K562 (cell line): ENCODE measurements around the gene DOK3. TPM values are rescaled to one million over a fixed set of nuclear protein-coding genes. Genes with fewer than 3 reads are reported as not detected.
A peak's percentile ranks its signal among the peaks of the same experiment; 100 is the strongest.

Source experiments
- FIP1L1 ChIP-seq: fragments of 200-400 bp; formaldehyde crosslinking; IDR thresholded peaks from 2 replicates; pipeline ENCODE4 v1.6.1; 2018; ENCODE audit warnings: mild to moderate bottlenecking, low read depth, low read length; ENCODE audit not compliant: poor library complexity, severe bottlenecking
- GABPB2 ChIP-seq: fragments of 250-450 bp; sonication (Bioruptor Pico); conservative IDR thresholded peaks from 2 replicates; pipeline ENCODE4 v1.5.1; 2021; ENCODE audit warnings: mild to moderate bottlenecking
- LARP7 ChIP-seq: fragments of 450-650 bp; IDR thresholded peaks from 2 replicates; pipeline ENCODE4 v1.6.1; 2016
- POU5F1 ChIP-seq: fragments of 150-350 bp; IDR thresholded peaks from 2 replicates; pipeline ENCODE4 v1.6.1; 2014; ENCODE audit warnings: borderline replicate concordance, low read length, low read depth, mild to moderate bottlenecking; ENCODE audit not compliant: partially characterized antibody
- SIRT6 ChIP-seq: IDR thresholded peaks from one replicate; pipeline ENCODE4 v1.6.1; 2012; ENCODE audit warnings: low read depth, mild to moderate bottlenecking, control low read depth, inconsistent platforms, low read length, moderate library complexity
- SMARCB1 ChIP-seq: IDR thresholded peaks from 2 replicates; pipeline ENCODE4 v1.6.1; 2011; ENCODE audit warnings: improper control_type of control experiment, low read depth; ENCODE audit not compliant: insufficient read length
- TCF3 ChIP-seq: sonication (generic); formaldehyde crosslinking; IDR thresholded peaks from 2 replicates; pipeline ENCODE4 v1.4.0; 2020; ENCODE audit warnings: mild to moderate bottlenecking, missing genetic modification reagents
- U2AF1 ChIP-seq: fragments of 200-400 bp; formaldehyde crosslinking; optimal IDR thresholded peaks from 2 replicates; pipeline ENCODE3; 2017; ENCODE audit warnings: mild to moderate bottlenecking, low read depth, low read length, moderate library complexity
- ZC3H8 ChIP-seq: fragments of 450-650 bp; IDR thresholded peaks from 2 replicates; pipeline ENCODE4 v1.6.1; 2017
- ZFX ChIP-seq: sonication (generic); formaldehyde crosslinking; IDR thresholded peaks from 2 replicates; pipeline ENCODE4 v1.8.0; 2022; ENCODE audit warnings: mild to moderate bottlenecking, missing genetic modification reagents, moderate library complexity
- ZKSCAN3 ChIP-seq: fragments of 250-450 bp; sonication (Bioruptor Pico); IDR thresholded peaks from 2 replicates; pipeline ENCODE4 v1.4.0; 2020
- polyA plus RNA-seq, 8 experiments: library from polyadenylated mRNA; depleted of rRNA in 4 of 8; stranded (reverse) in 5 of 8; unstranded in 3 of 8; fragments of >200 nt; fragmentation: Nextera tagmentation in 2 of 8; fragmentation: Illumina TruSeq in 1 of 8; extraction: Ambion mirVana in 2 of 8; extraction: Trizol in 1 of 8; gene quantifications; 2 replicates each; pipeline versions ENCODE4 v1.2.1 to v1.2.3, GENCODE V29; 2011 to 2014; ENCODE audit warnings: inconsistent platforms in 1 of 8, missing spikeins in 1 of 8
- total RNA-seq, 7 experiments: library from RNA; depleted of rRNA in 6 of 7; stranded (reverse); fragments of >200 nt in 6 of 7; fragmentation: Illumina TruSeq in 2 of 7; extraction: Trizol in 2 of 7; gene quantifications; 2 replicates each; pipeline versions ENCODE4 v1.2.1 to v1.2.3, GENCODE V29; 2011 to 2021; ENCODE audit warnings: low replicate concordance in 1 of 7
- TF ChIP-seq, protein P1 (sequence below), 2 experiments: fragments of 450-650 bp; IDR thresholded peaks; 2 replicates each; pipeline ENCODE4 v1.6.1; 2016; ENCODE audit warnings: mild to moderate bottlenecking in 2 of 2, borderline replicate concordance in 1 of 2, low read depth in 1 of 2, moderate library complexity in 1 of 2
- TF ChIP-seq, protein P2 (sequence below): fragments of 250-450 bp; sonication (Bioruptor Pico); IDR thresholded peaks from 2 replicates; pipeline ENCODE4 v1.4.0; 2020; ENCODE audit warnings: mild to moderate bottlenecking, moderate library complexity
- TF ChIP-seq, protein P3 (sequence below): fragments of 450-650 bp; conservative IDR thresholded peaks from 2 replicates; pipeline ENCODE4 v1.6.1; 2016; ENCODE audit warnings: missing genetic modification characterization, low read depth, mild to moderate bottlenecking, missing compliant biosample characterization, moderate library complexity

DOK3 gene
- total and polyA plus RNA-seq, 9 of the 15 experiments (the other 6 are each of a cell fraction or from before 2014, with no cell fraction given), result 1.3 to 23.0 (median 8.0) TPM

- TF ChIP-seq, protein P1, sequence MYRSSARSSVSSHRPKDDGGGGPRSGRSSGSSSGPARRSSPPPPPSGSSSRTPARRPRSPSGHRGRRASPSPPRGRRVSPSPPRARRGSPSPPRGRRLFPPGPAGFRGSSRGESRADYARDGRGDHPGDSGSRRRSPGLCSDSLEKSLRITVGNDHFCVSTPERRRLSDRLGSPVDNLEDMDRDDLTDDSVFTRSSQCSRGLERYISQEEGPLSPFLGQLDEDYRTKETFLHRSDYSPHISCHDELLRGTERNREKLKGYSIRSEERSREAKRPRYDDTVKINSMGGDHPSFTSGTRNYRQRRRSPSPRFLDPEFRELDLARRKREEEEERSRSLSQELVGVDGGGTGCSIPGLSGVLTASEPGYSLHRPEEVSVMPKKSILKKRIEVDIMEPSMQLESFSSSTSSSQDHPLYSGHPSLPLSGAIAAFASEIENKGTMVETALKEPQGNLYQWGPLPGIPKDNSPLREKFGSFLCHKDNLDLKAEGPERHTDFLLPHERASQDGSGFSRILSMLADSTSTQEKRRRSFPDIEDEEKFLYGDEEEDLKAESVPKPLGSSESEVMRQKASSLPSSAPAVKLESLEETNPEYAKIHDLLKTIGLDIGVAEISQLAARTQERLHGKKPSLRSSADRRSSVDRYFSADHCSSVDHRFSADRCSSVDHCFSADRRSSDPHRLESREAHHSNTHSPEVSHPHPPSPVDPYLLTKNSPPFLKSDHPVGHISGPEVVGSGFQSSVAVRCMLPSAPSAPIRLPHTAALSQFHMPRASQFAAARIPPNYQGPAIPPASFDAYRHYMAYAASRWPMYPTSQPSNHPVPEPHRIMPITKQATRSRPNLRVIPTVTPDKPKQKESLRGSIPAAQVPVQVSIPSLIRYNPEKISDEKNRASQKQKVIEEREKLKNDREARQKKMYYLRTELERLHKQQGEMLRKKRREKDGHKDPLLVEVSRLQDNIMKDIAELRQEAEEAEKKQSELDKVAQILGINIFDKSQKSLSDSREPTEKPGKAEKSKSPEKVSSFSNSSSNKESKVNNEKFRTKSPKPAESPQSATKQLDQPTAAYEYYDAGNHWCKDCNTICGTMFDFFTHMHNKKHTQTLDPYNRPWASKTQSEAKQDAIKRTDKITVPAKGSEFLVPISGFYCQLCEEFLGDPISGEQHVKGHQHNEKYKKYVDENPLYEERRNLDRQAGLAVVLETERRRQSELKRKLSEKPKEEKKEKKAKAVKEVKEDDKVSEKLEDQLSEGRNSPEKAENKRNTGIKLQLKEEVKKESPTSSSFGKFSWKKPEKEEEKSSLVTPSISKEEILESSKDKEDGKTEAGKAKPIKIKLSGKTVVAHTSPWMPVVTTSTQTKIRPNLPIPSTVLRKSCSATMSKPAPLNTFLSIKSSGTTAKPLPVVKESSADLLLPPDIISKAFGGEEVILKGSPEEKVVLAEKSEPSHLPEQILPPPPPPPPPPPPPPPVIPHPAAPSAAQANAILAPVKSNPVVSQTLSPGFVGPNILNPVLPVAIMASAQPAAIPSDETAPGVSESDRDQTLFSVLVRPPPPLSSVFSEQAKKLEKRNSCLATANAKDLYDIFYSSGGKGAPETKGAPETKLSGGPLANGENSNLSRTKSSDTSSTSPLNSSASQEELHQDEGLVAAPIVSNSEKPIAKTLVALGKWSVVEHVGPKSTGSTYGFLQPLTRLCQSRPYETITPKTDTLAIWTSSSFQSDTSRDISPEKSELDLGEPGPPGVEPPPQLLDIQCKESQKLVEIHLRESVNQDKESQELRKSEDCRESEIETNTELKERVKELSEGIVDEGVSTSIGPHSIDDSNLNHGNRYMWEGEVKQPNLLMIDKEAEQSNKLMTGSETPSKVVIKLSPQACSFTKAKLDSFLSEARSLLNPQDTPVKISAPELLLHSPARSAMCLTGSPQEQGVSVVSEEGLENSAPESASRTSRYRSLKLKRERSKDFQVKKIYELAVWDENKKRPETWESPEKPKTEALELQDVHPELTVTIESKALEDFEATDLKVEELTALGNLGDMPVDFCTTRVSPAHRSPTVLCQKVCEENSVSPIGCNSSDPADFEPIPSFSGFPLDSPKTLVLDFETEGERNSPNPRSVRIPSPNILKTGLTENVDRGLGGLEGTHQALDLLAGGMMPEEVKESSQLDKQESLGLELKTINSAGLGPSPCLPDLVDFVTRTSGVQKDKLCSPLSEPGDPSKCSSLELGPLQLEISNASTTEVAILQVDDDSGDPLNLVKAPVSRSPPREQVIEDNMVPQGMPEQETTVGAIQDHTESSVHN (IDR thresholded peaks at IDR 0.05; ENCODE audit: borderline replicate concordance in 1 of 2, low read depth in 1 of 2), result no peak
- TF ChIP-seq ZKSCAN3 (CRISPR knock-in tag) (no peak), GABPB2 (no peak), LARP7 (no peak), U2AF1 (no peak), ZFX (CRISPR knock-in tag) (peak; percentile 28; the same call in 1 of the 2 replicates), TCF3 (CRISPR knock-in tag) (0 out of 2 replicates have a peak, but pooled peaks have one; percentile 2), SMARCB1 (no peak), FIP1L1 (no peak), POU5F1 (no peak), SIRT6 (no peak), ZC3H8 (no peak)
- TF ChIP-seq, protein P2, sequence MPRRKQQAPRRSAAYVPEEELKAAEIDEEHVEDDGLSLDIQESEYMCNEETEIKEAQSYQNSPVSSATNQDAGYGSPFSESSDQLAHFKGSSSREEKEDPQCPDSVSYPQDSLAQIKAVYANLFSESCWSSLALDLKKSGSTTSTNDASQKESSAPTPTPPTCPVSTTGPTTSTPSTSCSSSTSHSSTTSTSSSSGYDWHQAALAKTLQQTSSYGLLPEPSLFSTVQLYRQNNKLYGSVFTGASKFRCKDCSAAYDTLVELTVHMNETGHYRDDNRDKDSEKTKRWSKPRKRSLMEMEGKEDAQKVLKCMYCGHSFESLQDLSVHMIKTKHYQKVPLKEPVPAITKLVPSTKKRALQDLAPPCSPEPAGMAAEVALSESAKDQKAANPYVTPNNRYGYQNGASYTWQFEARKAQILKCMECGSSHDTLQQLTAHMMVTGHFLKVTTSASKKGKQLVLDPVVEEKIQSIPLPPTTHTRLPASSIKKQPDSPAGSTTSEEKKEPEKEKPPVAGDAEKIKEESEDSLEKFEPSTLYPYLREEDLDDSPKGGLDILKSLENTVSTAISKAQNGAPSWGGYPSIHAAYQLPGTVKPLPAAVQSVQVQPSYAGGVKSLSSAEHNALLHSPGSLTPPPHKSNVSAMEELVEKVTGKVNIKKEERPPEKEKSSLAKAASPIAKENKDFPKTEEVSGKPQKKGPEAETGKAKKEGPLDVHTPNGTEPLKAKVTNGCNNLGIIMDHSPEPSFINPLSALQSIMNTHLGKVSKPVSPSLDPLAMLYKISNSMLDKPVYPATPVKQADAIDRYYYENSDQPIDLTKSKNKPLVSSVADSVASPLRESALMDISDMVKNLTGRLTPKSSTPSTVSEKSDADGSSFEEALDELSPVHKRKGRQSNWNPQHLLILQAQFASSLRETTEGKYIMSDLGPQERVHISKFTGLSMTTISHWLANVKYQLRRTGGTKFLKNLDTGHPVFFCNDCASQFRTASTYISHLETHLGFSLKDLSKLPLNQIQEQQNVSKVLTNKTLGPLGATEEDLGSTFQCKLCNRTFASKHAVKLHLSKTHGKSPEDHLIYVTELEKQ, result no peak; the same call in 1 of the 2 replicates
- TF ChIP-seq, protein P3, sequence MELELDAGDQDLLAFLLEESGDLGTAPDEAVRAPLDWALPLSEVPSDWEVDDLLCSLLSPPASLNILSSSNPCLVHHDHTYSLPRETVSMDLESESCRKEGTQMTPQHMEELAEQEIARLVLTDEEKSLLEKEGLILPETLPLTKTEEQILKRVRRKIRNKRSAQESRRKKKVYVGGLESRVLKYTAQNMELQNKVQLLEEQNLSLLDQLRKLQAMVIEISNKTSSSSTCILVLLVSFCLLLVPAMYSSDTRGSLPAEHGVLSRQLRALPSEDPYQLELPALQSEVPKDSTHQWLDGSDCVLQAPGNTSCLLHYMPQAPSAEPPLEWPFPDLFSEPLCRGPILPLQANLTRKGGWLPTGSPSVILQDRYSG, result no peak
Observed at GRCh38 chr5:177478711-177479646, 30.6 kb downstream of the DOK3 start (continued).
